Left forelimb (tissue), 1 donor: ENCODE results near the gene GNB1L.
A peak's percentile ranks its signal among the peaks of the same experiment; 100 is the strongest.

Source experiments
- DNase-seq: peaks from one replicate; pipeline ENCODE4 v3.0.0-alpha.2; 2018; ENCODE audit warnings: low spot score

GNB1L gene

DNA sequence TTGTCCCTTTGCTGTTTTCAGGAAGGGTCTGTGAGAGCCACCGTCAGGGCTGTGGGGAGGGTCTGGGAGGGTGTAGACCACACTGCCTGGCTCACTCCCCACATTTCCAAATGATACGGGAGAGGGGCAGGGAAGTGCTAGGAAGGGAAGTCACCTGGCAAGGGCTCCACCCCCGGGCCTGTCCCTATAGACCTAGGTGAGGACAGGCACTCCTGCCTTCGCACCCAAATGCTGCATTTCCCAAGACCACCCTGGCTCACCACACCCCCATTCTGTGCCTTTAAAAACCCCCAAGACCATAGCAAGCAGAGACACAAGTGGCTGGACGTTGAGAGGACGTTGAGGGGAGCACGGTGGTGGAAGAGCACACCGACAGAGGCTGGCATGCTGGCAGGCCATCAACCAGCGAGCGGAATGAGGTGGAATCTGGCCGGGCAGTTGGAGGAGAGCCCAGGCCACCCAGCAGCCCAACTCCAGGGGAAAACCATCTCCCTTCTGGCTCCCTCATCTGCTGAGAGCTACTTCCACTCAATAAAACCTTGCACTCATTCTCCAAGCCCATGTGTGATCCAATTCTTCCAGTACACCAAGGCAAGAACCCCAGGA lies 45.7 kb downstream of the GNB1L start:
- no peak for DNase-seq

DNA sequence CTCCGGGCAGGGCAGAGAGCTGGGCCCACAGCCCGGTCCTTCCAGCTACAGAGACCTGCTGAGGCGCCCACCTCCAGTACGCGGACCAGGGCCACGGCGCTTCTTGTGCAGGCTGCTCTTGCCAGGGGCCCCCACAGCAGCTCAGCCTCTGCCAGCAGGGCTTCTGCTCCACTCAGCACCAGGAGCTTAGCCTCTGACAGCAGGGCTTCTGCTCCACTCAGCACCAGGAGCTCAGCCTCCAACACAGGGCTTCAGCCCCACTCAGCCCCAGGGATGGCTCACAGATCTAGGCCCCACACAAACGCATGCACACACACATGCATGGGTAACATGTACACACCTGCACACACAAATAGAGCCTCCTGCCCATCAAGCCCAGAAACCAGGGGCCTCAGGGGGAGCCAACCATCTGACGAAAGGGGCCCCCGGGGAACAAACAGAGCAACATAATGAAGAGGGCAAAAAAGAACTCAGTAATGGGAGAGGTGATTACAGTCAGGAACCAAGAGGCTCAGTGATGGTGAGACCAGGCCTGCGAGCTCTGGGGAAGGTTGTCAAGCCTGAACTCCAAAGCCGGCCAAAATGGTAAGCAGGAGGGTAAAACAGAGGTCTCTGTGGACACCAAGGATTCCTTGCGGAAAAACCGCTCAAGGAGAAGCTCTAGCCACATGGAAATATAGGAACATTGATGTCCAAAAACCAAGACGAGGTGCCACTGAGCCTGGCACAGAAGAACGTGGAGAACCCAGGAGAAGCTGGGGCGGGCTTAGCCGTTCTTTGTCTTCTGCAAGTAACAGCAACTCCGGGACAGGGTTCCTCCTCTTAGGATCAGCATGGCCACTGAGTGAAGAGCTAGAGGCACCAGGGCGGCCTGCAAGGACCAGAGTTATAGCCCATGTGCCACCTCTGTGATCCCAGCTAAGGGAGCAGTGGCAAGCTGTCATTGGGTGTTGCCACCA lies 46.5 kb downstream of the GNB1L start:
- no peak for DNase-seq

DNA sequence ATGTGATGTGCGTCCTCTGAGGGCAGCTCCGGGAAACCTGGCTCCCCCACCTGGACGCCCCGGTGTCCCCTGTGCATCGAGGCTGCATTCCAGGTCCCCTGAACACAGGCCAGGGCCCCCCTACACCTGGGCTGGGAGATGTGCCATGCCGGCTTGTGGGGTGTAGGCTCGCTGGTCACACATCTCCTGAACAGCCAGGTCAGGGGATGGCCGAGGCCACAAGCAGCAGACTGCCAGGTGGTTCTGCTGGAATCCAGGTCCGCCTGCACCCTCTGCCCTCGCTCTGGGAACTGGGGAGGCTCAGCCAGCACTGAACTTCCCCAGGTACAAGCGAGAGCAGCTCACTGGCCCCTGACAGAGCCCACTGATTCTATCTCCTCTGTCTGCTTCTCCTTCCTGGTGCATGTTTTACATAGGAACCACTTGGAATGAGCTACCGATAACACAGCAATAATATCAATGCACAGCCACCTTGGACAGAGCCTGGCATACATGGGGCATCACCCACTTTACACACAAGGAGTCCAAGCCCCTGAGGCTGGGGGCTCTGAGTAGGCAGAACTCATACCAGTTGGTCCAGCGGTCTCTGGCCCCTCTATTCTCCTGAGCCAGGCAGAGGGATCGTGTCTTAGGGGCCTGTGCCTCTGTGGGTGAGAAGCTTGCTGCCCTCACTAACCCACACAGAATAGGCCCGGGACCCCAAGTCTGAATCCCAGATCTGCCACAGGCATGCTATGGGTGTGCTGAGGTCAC lies 47.3 kb downstream of the GNB1L start:
- no peak for DNase-seq

DNA sequence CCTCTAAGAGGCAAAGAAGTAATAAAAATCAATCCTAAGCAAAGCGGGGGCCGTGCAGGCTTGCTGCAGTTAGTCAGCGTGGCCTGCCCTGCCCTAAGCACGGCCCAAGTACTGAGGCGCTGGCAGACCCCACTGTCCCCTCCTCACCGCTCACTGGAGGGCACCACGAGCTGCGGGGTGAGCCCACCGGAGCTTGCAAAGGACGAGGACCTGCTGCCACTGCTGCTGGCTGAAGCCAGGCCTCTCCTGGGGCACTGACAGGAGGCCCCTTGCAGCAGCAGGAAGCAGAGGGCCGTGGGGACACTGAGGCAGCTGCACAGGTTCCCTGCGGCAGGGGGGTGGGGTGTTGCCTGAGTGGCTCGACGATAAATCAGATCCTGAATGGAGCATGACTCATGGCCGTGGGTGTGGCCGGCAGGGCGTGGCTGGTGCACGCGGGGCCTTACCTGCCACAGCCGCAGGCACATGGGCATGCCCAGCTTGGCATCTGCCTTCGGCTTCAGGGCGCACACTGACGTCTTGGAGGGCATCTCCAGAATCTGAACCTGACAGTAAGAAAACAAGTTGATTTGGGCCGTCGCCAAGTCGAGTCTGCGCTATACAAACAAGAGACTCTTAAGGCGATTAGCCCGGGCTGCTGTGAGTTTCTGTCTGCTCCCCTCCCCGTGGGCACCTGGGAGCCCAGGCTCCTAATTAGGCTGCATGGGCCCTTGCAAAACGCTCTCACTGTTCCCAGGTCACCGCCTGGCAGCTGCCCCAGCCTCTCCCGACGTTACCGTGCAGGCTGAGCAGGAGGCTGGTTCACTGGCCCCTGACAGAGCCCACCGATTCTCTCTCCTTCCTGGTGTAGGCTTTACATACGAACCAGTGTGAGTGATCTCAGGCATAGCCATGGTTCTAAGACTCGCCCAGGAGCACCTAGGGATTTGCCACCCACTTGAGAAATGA lies 48.2 kb downstream of the GNB1L start:
- DNase-seq = no peak

DNA sequence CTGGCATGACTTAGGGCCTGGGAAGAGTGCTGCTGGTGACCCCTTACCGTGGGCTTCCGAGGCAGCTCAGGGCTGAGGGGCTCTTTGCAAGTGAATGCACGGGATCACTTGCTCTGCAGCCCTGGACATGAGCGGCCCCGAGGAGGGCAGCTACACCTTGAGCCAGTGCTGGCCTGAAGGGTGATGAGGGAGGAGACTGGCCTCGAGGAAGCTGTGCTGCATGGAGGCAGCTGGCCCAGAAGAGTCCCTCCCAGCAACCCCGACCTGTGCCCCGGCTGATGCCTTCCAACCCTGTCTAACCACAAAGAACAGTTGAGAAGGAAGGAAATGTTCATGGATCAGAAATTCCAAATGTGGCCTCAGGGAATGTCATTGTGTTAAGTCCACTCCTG lies 48.9 kb downstream of the GNB1L start:
- no peak for DNase-seq

DNA sequence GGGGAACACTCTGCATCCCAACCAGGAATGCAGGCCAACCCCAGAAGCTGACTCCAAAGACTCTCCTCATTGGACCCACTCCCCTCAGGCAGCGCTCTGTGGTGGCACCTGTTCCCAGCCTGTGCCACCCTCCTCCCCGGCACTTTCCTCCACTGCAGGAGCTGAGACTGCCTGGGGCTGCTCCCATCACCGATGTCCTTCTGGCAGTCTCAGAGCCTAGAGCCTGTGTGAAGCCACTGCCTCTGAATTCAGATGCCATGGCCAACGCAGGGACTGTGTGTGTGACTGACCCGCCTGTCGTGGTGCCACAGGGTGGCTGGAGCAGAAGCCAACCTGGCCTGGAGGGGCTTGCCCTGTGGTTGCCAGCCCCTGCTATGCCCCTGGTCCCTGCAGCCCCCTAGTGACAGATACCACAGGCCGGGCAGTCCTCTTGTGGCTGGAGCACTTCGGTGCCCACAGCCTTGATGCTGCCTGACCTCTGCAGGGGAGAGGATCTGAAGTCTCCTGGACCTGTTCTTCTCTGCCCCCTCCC lies 50.9 kb downstream of the GNB1L start:
- no peak for DNase-seq

DNA sequence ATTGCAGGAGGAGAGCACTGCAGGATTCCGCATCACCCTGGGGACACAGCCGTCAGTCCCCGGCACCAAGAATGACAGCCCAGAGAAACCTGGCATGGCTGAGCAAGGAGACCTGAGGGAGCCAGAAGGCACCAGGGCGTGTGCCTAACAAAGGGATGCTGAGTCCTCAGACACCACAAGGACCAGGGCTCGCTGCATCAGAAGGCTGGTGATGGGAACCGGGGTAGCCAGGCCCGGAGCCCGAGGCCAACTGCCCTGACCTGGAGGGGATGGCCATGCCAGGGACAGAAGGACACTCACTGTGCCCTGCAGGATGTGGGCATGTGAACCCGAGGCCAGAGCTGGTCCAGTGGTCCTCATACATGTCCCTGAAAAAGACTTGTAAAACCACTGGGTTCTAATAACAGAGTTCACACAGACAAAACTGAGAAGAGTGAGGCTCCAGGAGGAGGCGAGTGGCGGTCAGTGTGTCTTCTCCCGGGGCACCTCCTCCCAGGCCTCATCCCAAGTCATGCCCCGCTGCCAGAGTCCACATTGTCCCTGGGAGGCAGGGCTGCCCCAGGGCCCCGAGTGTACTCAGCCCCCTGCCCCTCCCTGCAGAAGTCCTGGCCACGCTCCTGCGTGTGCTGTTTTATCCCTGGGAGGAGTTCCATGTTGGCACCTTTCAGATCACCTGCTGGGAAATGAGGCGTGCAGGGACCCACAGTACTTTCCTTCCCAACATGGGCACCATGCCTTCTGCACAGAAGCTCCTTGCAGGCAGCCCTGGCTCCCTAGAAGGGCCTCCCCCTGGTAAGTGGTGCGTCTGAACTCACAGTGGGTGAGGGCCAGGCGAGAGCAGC lies 51.6 kb downstream of the GNB1L start:
- no peak for DNase-seq

DNA sequence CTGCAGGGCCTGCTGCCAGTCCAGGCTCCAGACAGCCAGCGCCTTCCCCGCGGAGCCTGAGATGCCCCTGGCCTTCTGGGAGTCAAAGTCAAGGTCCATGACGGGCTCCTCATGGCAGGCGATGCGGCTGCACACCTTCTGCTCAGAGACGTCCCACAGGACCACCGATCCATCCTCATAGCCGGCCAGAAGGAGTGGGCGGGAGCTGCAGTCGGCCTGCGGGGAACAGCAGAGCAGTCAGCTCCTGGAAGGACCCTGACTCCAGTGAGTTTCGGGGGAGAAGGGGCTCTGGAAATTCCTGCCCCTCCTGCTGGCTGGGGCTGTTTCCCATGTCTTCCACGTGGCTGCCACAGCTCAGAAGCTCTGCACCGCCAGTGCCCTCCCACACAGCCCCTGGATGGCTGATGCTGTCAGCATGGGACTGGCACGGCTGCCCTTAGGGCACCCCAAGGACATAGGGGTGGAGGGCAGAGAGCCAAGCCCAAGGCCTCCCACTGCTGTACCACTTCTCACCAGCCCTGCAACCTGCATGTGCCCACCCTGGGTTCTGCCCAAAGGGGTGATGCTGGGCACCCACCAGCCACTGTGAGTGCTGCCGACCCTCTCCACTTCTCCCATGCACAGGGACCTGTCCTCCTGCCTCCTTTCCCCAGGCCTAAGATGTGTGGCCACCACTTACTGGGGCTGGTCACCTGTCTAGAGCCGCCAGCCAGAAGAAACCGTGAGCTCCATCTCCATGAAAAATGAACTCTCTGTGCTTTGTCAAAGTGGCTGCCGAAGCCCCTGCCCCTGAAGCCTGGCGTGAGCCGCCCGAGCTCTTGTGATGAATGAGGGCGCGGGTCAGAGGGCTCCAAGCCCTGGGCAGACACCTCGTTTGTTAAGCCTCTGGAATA lies 52.4 kb downstream of the GNB1L start:
- no peak for DNase-seq

DNA sequence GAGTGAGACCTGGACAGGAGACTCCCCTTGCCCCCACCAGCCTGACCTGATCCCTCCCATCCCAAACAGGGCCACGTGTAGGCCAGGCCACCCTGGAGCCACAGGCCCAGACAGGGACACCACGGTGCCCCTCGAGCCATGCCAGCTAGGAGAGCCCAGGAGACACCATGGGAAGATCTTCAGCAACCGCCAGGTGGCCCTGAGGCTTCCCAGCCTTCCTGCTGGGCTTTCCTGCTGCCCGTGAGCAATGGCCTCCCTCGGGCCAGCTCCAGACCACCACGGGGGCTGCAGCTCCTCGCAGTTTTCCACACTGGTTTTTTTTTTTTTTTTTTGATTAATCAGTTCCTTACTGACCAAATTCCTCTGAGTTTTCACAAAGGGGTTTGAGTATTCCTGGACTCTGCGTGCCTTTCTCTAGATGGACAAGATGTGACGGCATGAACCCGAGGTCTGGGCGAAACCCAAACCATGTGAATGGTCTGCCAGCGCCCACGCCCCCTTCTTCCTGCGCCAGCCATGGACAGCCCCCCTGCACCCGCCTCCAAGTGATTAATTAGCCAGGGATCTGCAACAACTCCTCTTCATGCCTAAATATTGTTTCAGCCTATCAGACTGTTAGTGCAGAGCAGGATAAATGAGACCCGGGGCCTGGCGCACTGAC lies 53.2 kb downstream of the GNB1L start:
- no peak for DNase-seq

DNA sequence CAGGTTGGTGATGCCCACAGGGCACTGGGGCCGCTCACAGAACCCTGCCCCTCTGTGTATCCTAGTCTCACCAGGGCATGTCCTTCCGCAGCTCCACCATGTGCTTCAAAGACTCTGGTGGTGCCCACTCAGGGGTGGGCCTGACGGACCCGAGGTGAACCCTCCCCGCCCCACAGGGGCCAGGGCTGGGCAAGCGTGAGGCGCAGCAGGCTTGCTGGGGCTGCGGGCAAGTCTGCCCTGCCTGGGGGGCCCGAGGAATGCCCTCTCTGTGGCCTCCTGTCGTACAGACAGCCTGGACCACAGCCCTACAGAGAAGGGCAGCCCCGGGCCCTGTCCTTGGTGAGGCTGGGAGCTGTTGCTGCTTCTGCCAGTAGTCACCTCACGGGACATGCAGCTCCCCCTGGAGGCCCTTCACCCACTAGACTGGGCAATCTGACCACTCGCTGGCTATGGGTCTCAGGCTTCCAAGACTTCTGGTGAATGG lies 53.9 kb downstream of the GNB1L start:
- no peak for DNase-seq

DNA sequence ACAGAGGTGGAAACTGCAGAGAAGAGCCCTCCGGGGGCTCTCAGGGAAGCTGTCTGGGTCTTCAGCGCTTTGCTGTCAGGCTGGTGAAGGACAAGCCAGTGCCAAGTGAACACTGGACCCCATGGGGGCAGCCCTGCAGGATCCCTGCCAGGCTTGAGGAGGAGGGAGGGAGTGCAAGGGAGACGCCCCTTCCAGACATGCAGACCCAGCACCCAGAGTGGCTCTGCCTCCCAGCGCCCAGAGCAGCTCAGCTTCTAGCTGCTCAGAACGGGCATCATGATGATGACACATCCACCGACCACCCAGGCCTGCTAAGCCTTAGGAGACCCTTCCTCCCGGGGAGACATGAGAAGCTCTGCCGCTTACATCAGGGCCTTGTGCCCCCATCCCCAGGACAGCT lies 54.4 kb downstream of the GNB1L start:
- DNase-seq = no peak

DNA sequence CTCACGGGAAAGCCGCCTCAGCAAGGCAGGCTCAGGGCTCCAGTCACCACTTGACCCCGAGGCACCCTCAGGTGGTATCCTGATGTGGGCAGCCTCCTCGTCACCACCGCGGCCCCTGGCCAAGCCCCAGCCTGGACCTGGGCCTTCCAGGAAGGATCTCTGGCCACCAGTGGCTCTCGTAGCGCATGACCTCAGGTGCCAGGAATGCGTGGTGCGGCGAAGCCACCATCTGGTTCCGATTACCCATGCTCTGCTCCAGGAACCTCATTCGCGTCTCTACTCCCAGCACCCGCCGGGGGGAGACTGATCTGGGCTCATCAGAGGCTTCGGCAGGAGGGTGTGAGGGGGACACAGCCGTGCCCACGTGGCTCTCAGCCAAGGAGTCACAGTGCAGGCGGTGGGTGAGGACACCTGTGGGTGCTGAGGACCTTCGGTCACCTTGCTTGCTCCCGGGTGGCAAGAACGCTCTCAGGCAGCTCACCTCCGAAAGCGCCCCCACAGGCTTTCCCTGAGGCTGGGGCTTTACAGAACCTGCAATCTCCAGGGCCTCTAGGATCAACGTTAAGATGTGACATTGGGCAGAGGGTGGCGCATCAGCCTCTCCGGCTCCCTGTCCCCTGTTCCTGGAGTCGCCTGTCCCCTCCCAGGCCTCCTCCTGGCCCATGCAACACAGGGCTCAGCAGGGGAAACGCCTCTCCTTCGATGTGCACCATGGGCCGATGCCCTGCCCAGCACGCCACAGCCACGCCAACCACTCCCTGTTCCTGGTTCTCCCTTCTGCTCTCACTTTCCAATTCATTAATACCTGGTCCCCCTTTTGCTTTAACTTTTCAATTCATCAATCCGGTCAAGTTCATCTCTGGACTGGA lies 55.1 kb downstream of the GNB1L start:
- peak; percentile 90 for DNase-seq

DNA sequence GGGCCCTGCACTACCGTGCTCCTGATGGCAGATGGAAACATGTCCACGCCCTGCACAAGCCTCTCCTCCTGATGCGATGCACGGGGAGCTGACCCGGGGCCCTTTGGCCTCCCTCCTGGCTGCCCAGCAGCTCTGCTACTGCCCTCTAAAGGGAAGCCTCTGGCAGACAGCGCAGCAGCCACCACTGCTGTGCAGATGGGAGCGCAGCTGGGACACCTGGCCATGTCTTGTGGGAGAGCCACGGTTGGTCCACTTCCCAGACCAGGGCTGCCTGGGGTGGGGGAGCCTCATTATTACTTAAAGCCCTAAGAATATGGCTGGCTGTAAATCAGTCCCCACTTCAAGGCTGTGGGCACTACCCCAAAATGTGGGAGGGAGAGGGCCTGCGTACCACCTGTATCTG lies 55.8 kb downstream of the GNB1L start:
- DNase-seq = no peak

DNA sequence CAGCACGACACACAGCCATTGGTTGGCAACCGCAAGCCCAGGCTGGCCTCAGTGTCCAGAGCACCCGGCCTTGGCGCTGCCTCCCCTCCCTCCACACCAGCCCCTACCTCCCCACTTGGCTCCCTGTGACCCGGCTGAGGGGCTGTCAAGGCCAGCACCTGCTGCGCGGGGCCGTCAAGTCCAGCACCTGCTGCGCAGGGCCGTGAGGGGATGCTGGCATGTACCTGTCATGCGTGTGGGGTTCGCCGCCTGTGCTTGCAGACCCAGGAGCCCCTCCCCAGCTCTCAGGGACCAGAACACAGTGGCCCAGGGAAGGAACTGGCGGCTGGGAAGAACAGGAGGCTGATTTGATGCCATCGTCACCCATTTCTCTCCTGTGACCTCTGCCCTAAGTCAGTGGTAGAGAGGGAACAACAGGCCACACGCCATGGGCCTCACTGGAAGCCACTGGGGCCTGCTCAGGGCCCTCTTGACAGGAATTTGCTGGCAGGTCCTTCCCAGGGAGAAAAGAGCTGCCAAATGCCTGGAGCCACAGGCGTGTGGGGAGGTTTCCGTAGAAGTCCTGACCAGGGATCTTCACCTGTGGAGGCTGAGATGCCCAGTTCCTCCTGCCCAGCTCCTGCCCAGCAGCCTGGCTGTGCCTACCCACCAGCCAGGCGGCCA lies 56.5 kb downstream of the GNB1L start:
- no peak for DNase-seq

DNA sequence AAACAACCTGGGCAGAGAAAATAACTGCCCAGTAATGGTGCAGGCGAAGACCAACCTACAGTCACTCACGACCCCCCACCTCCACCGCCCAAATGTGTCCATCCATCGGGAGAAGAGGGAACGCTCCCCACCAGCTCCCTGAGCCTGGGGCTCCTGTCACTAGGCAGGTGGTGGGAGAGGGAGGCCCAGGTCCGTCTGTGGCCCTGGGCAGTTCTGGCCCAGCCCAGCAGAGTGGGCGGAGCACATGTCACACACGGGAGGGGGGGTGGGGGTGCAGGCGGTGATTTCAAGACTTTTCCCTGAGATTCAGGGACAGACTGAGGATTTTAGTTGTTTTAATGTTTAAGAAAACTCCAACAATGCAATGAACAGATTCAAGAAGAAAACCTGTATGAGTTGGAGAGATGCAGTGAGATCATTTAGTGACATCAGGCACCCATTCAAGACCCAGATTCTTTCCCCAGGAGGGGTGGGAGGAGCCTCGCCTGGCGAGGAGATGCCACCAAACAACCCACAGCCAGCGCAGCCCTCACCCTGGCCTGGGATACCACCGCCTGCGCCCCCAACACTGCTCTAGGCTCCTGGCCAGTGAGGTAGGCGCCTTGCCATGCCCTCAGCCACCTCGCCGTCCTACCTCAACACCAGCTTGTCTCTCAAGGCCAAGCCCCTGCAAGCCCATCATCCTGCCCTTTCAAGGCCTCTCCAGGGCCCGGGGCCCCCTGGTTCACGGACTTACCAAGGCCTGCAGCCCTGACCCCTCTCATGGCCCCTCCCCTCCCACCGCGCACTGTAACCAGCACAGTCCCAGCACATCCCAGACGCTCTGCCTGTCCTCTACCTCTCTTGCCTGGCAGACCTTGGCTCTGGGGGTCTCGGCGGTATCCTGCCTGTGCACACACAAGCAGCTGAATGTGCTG lies 57.3 kb downstream of the GNB1L start:
- no peak for DNase-seq

DNA sequence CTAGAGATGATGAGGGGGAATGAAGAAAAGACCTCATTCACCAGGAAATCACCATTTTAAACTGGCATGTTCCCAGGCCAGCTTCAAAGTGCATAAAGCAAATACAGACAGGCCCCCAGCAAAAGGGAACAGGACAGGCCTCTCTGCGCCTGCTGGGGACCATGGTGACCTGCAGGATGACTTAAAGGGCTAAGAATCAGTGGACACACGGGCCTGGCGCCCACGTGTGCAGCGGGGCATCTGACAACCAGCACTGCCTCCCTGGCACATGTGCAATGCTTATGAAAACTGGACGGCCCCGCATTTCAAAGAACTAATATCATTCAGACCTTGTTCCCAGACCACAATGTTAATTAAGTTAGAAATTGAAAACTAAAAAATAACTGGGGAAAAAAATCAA lies 58.5 kb downstream of the GNB1L start:
- DNase-seq = no peak
